GM12864 (cell line): ENCODE data around the gene OCIAD1.
"Not testable (repeated sequence)": the region's sequence is repeated elsewhere in the genome, so short reads cannot be mapped to it uniquely, and the experiment has no call there.

Experiments
- DNase-seq: peaks from one replicate; pipeline ENCODE4 v3.0.0-alpha.2; 2011; ENCODE audit warnings: low read depth
- H3K4me3 ChIP-seq: 2 replicates; pipeline ENCODE4 v1.5.1; 2011; ENCODE audit warnings: mild to moderate bottlenecking, low read depth, low read length, control low read depth
- CTCF ChIP-seq: IDR thresholded peaks from 2 replicates; pipeline ENCODE4 v1.5.1; 2011; ENCODE audit warnings: low read depth, mild to moderate bottlenecking, moderate library complexity, low read length, control low read depth, inconsistent platforms; ENCODE audit errors: missing control alignments

OCIAD1 gene

GRCh38 chr4:48792348-48793006 is 38.4 kb upstream of the OCIAD1 start:
- no peak for DNase-seq
- TF ChIP-seq CTCF = no peak
- no peak overlapping the region for H3K4me3 ChIP-seq

GRCh38 chr4:48795108-48795507 is 35.8 kb upstream of the OCIAD1 start:
- TF ChIP-seq CTCF = no peak
- H3K4me3 ChIP-seq = no peak overlapping the region
- no peak for DNase-seq

GRCh38 chr4:48796191-48796926 is 34.5 kb upstream of the OCIAD1 start:
- no peak overlapping the region for H3K4me3 ChIP-seq
- no peak for DNase-seq
- no peak for TF ChIP-seq CTCF

GRCh38 chr4:48796927-48797679 is 33.8 kb upstream of the OCIAD1 start:
- no peak for TF ChIP-seq CTCF
- no peak overlapping the region for H3K4me3 ChIP-seq

GRCh38 chr4:48798117-48798516 is 32.8 kb upstream of the OCIAD1 start:
- TF ChIP-seq CTCF = no peak
- no peak overlapping the region for H3K4me3 ChIP-seq
- DNase-seq = no peak

More at GRCh38 chr4:48796927-48797679, 33.8 kb upstream of the OCIAD1 start:
- DNase-seq = no peak

- no peak for TF ChIP-seq CTCF
- no peak overlapping the region for H3K4me3 ChIP-seq
- DNase-seq = no peak
These were observed 31.7 kb upstream of the OCIAD1 start for GRCh38 chr4:48799157-48799556.

- not testable (repeated sequence) for DNase-seq, H3K4me3 ChIP-seq
These were observed 30.7 kb upstream of the OCIAD1 start for GRCh38 chr4:48800155-48800554.
